AG04449 (cell line): ENCODE results near the gene HLA-DPA1.

ENCODE experiments used
- CTCF ChIA-PET: fragments of 350-600 bp; formaldehyde crosslinking; extraction: SDS; loops from one replicate; lab custom pipeline; 2021; ENCODE audit warnings: antibody characterized with exemption; lab: Yijun Ruan, JAX
- POLR2A ChIA-PET: fragments of 400-600, 350-600 bp; formaldehyde crosslinking; extraction: SDS; loops from one replicate; lab custom pipeline; 2020; ENCODE audit warnings: antibody characterized with exemption, inconsistent platforms; lab: Yijun Ruan, JAX
- DNase-seq: peaks from one replicate; pipeline ENCODE4 v3.0.0-alpha.2; 2010; ENCODE audit warnings: low read depth, low spot score
- H3K4me3 ChIP-seq: 2 replicates; pipeline ENCODE4 v1.5.1; 2011; ENCODE audit warnings: low read depth, mild to moderate bottlenecking, control low read depth, low read length
- TF ChIP-seq, protein P1 (sequence below): IDR thresholded peaks from one replicate; pipeline ENCODE4 v1.5.1; 2011; ENCODE audit warnings: mild to moderate bottlenecking, moderate library complexity, low read length, control low read depth, inconsistent platforms; ENCODE audit not compliant: insufficient read depth; ENCODE audit errors: missing control alignments

The HLA-DPA1 gene

DNA sequence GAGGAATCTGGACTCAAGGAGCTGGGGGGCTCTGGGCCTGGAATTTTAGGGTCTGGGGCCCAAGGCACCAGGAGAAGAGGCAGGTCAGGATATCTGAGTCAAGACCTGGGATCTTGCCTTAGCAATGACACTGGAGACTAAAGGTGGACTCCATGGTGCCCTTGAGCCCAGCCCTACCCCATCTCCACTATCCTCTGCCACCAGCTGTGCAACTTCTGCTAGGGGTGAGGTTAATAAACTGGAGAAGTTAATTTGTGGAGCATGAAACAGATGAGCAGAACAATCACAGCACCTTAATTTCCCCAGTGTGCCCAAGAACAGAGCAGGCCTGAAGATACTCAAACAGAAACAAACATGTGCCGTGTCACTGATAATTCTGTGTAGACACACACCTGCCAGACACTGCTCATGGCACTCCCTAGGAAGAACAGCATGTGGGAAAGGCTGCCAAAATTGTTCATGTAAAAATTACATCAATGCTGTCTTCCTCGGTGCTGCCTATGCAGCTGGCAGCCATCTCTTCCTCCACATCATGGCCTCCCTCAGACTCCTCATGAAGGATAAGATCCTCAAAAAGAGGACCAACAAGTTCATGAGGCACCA is 5.6 kb upstream of the HLA-DPA1 start:
- no peak overlapping the region for H3K4me3 ChIP-seq
- ChIA-PET CTCF (interaction anchor here (1.2 to 7.5 kb wide), 3 partner anchors 11 to 169 kb away, joined by 3 to 61 read pairs (median 5); no protein-coding TSS in a partner anchor), POLR2A (no interaction called here)
- TF ChIP-seq, protein P1, sequence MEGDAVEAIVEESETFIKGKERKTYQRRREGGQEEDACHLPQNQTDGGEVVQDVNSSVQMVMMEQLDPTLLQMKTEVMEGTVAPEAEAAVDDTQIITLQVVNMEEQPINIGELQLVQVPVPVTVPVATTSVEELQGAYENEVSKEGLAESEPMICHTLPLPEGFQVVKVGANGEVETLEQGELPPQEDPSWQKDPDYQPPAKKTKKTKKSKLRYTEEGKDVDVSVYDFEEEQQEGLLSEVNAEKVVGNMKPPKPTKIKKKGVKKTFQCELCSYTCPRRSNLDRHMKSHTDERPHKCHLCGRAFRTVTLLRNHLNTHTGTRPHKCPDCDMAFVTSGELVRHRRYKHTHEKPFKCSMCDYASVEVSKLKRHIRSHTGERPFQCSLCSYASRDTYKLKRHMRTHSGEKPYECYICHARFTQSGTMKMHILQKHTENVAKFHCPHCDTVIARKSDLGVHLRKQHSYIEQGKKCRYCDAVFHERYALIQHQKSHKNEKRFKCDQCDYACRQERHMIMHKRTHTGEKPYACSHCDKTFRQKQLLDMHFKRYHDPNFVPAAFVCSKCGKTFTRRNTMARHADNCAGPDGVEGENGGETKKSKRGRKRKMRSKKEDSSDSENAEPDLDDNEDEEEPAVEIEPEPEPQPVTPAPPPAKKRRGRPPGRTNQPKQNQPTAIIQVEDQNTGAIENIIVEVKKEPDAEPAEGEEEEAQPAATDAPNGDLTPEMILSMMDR: no peak
- no peak for DNase-seq

DNA sequence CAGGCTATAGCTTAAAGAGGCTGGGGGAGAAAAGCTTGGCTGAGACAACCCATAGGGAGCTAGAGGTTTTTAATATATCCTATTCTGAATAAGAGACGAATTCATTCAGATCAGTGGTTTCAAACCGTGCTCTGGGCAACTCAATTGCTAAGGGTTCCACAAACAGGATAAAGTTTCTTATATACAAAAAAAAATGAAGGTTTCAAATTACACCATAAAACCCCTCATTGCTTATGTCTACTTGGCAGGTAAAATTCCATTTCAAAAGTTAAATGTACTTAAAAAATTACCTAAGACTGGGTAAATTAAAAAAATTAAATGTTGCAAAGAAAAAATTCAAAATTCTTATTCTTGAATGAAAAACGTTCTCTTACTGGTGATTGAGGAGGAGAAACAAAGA is 5.0 kb upstream of the HLA-DPA1 start:
- ChIA-PET POLR2A (no interaction called here), CTCF (interaction anchor here (7.5 kb wide), 1 partner anchor 61 kb away, joined by 61 read pairs; no protein-coding TSS in a partner anchor)
- H3K4me3 ChIP-seq: no peak overlapping the region
- DNase-seq: no peak
- TF ChIP-seq, protein P1: no peak

DNA sequence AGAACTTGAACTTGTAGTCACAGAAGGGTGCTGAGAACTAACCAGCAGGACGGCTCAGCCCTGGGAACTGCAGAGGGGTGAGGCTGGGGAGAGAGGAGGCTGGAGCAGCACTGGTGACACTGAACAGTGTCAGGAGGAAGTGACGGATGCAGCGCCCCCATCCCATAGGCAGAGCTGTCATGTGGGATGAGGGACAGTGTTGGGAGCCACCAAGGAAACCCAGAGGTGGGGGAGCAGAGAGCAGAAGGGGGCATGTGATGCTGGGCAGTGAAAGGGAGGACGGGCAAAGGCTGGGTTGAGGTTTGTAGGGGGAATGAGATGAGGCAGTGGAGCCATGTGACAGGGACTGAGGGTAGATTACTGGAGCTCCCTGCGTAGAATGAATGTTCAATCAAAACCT is 4.5 kb upstream of the HLA-DPA1 start:
- ChIA-PET POLR2A (no interaction called here), CTCF (interaction anchor here (7.5 kb wide), 1 partner anchor 61 kb away, joined by 61 read pairs; no protein-coding TSS in a partner anchor)
- H3K4me3 ChIP-seq: no peak overlapping the region
- TF ChIP-seq, protein P1: no peak
- DNase-seq: no peak

DNA sequence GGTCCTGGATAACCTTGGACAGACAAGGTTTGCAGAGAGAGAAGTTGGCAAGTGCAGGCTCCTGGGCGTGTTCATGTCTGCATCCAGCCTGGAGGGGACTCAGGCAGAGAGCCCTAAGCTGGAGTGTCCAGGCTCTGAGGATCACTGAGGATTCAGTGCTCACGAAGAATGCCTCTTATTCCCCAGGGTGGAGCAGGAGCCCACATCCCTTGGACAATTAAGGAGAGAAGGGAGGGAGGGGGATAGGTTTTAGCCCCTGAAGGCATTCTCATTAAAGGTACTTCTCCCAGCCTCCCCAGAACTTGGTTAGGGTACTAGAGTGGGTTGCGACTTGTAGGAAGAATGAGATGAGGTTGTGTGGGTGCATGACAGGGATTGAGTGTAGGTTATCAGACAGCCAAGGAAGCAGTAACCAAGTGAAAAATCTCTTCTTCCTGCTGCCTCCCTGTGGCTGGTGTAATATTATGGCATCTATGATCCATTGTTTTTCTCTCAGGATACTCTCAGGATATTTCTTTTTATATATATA is 3.0 kb upstream of the HLA-DPA1 start:
- TF ChIP-seq, protein P1: no peak
- H3K4me3 ChIP-seq: no peak overlapping the region
- ChIA-PET POLR2A (interaction anchor here (1.1 kb wide), 1 partner anchor 105 kb away, joined by 4 read pairs; no protein-coding TSS in a partner anchor), CTCF (no interaction called here)
- no peak for DNase-seq

DNA sequence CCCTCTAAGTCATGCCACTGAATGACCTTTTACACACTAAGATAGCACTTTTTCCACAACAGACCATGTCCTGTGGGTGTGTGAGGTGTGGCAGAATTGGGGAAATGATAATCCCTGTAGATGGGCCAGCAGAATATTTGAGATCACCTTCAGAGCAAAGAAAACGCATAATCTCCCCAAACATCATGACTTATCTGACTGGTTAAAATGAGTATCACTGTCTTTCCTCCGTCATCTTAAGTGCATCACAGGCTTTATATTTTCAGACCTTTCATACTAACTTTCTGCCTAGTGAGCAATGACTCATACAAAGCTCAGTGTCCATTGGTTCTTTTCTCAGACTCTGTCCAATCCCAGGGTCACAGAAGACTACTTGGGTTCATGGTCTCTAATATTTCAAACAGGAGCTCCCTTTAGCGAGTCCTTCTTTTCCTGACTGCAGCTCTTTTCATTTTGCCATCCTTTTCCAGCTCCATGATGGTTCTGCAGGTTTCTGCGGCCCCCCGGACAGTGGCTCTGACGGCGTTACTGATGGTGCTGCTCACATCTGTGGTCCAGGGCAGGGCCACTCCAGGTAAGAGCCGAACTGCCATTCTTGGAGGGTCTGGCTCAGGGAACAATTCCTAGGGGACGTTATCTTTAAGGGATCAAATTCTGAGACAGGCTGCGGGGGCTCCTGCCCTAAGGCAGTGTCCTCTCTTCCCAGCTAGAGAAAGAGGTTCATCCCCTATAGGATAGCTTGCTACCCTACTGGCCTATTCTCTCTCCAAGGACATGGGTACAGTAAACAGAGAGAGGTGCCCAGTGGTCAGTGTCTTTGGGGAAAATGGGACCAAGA is 2.3 kb upstream of the HLA-DPA1 start, which contains the start of gene HLA-DPB1:
TSS of gene HLA-DPB1 (plus strand) at position 423 of the 838 bp plus-strand sequence. CDS start at position 475, 52 bp downstream.
- CTCF ChIA-PET: interaction anchor here (1.4 kb wide), 1 partner anchor 61 kb away, joined by 4 read pairs; no protein-coding TSS in a partner anchor
- POLR2A ChIA-PET: interaction anchor here (1.1 kb wide), 1 partner anchor 104 kb away, joined by 4 read pairs; no protein-coding TSS in a partner anchor
- TF ChIP-seq, protein P1: no peak
- H3K4me3 ChIP-seq: no peak within 1 kb of the TSS
- no peak for DNase-seq
